ENCODE data around the gene USP34.
"Not testable (repeated sequence)": the region's sequence is repeated elsewhere in the genome, so short reads cannot be mapped to it uniquely, and the experiment has no call there.

USP34 gene

DNA sequence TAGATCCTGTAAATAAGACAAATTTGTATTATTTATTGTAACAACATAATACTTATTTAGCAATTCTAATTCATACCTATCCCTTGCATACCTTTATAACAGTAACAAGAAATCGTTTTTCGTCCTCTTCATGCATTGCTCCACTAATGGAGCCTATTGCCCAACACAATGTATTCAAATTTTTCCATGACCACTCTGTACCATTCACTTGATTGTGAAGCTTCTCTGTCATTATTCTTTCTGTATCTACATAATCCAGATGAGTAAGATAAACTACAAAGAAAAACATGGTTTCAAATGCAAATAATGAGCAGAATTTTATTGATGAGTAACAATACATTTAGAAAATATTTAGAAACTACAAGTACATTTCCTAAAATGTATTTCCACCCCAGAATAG lies 21.6 kb upstream of the USP34 start:
- Histone ChIP-seq H3K9ac (ENCODE audit: low read length) (no peak overlapping the region), H4K8ac (ENCODE audit: low read length) (no peak overlapping the region), H3K4me2 (ENCODE audit: low read length, poor library complexity, severe bottlenecking) (no peak overlapping the region), H2BK15ac (ENCODE audit: low read depth, poor library complexity, severe bottlenecking) (no peak overlapping the region), H2BK5ac (ENCODE audit: low read depth, low read length, poor library complexity, severe bottlenecking) (no peak overlapping the region), H3K79me1 (replicated peaks; ENCODE audit: low read length, poor library complexity, severe bottlenecking) (peaks cover 16% of the 10 kb centered on the region), H2BK12ac (ENCODE audit: low read length in 2 of 2) (no peak overlapping the region), H3K4me3 (ENCODE audit: insufficient read depth in 1 of 2, low read depth in 1 of 2, low read length in 2 of 2) (no peak overlapping the region), H3K36me3 (ENCODE audit: control insufficient read depth in 1 of 2, insufficient read depth in 2 of 2, low read depth in 1 of 2, low read length in 2 of 2) (peaks cover 25 to 92% of the 10 kb centered on the region in 2 experiments), H3K27ac (ENCODE audit: low read length, poor library complexity, severe bottlenecking) (no peak overlapping the region), H3K27me3 (ENCODE audit: control insufficient read depth in 1 of 2, insufficient read depth in 1 of 2, low read length in 2 of 2) (no peaks in the 10 kb centered on the region), H4K91ac (ENCODE audit: low read length) (no peak overlapping the region), H3K14ac (ENCODE audit: low read length in 2 of 2) (no peak overlapping the region), H2AK5ac (ENCODE audit: low read length, severe bottlenecking) (no peak overlapping the region), H3K9me3 (ENCODE audit: control insufficient read depth, low read length) (no peaks in the 10 kb centered on the region), H3K4me1 (ENCODE audit: control insufficient read depth, insufficient read depth, low read depth, low read length) (no peaks in the 10 kb centered on the region), H2AFZ (ENCODE audit: low read depth, low read length) (no peak overlapping the region), H2BK120ac (ENCODE audit: low read depth, low read length) (no peak overlapping the region), H3K18ac (ENCODE audit: low read depth in 1 of 2, low read length in 2 of 2) (no peak overlapping the region), H3K4ac (ENCODE audit: low read depth in 1 of 2, low read length in 2 of 2) (no peak overlapping the region), H3K23ac (ENCODE audit: low read length in 2 of 2) (no peak overlapping the region)
- no peak for DNase-seq
- 100% methylated on average over 2 of the region's 2 CpGs for WGBS

DNA sequence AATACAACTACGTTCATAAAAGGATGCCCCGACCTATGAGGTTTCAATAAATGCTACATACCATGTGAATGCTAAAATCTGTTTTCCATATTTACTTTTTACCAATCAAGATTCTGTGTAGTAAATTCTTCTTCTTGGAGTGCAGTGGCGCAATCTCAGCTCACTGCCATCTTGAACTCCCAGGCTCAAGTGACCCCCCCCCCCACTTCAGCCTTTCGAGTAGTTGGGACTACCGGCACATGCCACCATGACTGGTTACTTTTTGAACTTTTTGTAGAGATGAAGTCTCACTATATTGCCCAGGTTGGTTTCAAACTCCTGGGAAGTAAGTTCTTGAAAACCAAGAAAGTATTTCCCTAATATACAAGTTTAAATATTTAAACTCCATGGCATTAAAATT lies 14.4 kb upstream of the USP34 start:
- Histone ChIP-seq H2BK120ac (ENCODE audit: low read depth, low read length) (no peak overlapping the region), H3K4me1 (ENCODE audit: control insufficient read depth, insufficient read depth, low read depth, low read length) (no peaks in the 10 kb centered on the region), H2BK5ac (ENCODE audit: low read depth, low read length, poor library complexity, severe bottlenecking) (no peak overlapping the region), H3K9me3 (ENCODE audit: control insufficient read depth, low read length) (no peaks in the 10 kb centered on the region), H2BK12ac (ENCODE audit: low read length in 2 of 2) (no peak overlapping the region), H3K23ac (ENCODE audit: low read length in 2 of 2) (no peak overlapping the region), H3K27ac (ENCODE audit: low read length, poor library complexity, severe bottlenecking) (no peak overlapping the region), H2AFZ (ENCODE audit: low read depth, low read length) (no peak overlapping the region), H3K4me3 (ENCODE audit: insufficient read depth in 1 of 2, low read depth in 1 of 2, low read length in 2 of 2) (no peak overlapping the region), H4K8ac (ENCODE audit: low read length) (no peak overlapping the region), H3K4ac (ENCODE audit: low read depth in 1 of 2, low read length in 2 of 2) (no peak overlapping the region), H3K79me1 (replicated peaks; ENCODE audit: low read length, poor library complexity, severe bottlenecking) (peaks cover 6% of the 10 kb centered on the region), H3K36me3 (ENCODE audit: control insufficient read depth in 1 of 2, insufficient read depth in 2 of 2, low read depth in 1 of 2, low read length in 2 of 2) (peaks cover 30 to 90% of the 10 kb centered on the region in 2 experiments), H3K4me2 (ENCODE audit: low read length, poor library complexity, severe bottlenecking) (no peak overlapping the region), H3K27me3 (ENCODE audit: control insufficient read depth in 1 of 2, insufficient read depth in 1 of 2, low read length in 2 of 2) (no peaks in the 10 kb centered on the region), H2AK5ac (ENCODE audit: low read length, severe bottlenecking) (no peak overlapping the region), H2BK15ac (ENCODE audit: low read depth, poor library complexity, severe bottlenecking) (no peak overlapping the region), H3K9ac (ENCODE audit: low read length) (no peak overlapping the region), H3K14ac (ENCODE audit: low read length in 2 of 2) (no peak overlapping the region), H4K91ac (ENCODE audit: low read length) (no peak overlapping the region), H3K18ac (ENCODE audit: low read depth in 1 of 2, low read length in 2 of 2) (no peak overlapping the region)
- WGBS: 100% methylated on average over 3 of the region's 5 CpGs
- no peak for DNase-seq

DNA sequence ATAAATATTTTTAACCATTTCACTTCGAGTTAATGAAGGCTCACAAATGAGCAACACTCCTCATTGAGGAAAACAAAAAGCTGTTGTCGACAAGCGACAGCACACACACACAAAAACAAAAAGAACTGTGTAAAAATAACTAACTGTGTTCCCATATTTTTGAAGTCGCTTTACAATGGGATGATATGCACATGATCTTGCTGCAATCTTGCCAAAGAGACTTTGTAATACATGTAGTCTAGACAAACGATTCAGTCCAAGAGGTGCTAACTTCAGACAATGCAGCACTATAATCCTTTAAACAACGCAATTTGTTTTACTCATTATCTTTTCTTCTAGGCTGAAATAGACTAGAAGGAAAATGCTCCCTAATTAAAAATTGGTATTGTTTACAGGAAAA lies 7.2 kb upstream of the USP34 start:
- no peak overlapping the region for H2BK5ac ChIP-seq (ENCODE audit: low read depth, low read length, poor library complexity, severe bottlenecking)
- WGBS: 99% methylated on average over 5 of the region's 6 CpGs
- no peak overlapping the region for H3K27ac ChIP-seq (ENCODE audit: low read length, poor library complexity, severe bottlenecking)
- H2BK120ac ChIP-seq (ENCODE audit: low read depth, low read length): no peak overlapping the region
- H3K4me1 ChIP-seq (ENCODE audit: control insufficient read depth, insufficient read depth, low read depth, low read length): no peaks in the 10 kb centered on the region
- no peak overlapping the region for H3K4ac ChIP-seq (ENCODE audit: low read depth in 1 of 2, low read length in 2 of 2)
- no peak overlapping the region for H3K14ac ChIP-seq (ENCODE audit: low read length in 2 of 2)
- no peak for DNase-seq
- no peak overlapping the region for H3K9ac ChIP-seq (ENCODE audit: low read length)
- no peak overlapping the region for H4K8ac ChIP-seq (ENCODE audit: low read length)
- H4K91ac ChIP-seq (ENCODE audit: low read length): no peak overlapping the region
- no peak overlapping the region for H3K18ac ChIP-seq (ENCODE audit: low read depth in 1 of 2, low read length in 2 of 2)
- no peak overlapping the region for H3K4me2 ChIP-seq (ENCODE audit: low read length, poor library complexity, severe bottlenecking)
- no peak overlapping the region for H3K4me3 ChIP-seq (ENCODE audit: insufficient read depth in 1 of 2, low read depth in 1 of 2, low read length in 2 of 2)
- H3K23ac ChIP-seq (ENCODE audit: low read length in 2 of 2): no peak overlapping the region
- H2BK12ac ChIP-seq (ENCODE audit: low read length in 2 of 2): no peak overlapping the region
- no peaks in the 10 kb centered on the region for H3K9me3 ChIP-seq (ENCODE audit: control insufficient read depth, low read length)
- no peak overlapping the region for H2BK15ac ChIP-seq (ENCODE audit: low read depth, poor library complexity, severe bottlenecking)
- H3K79me1 ChIP-seq (replicated peaks; ENCODE audit: low read length, poor library complexity, severe bottlenecking): peaks cover 14% of the 10 kb centered on the region
- H3K36me3 ChIP-seq (ENCODE audit: control insufficient read depth in 1 of 2, insufficient read depth in 2 of 2, low read depth in 1 of 2, low read length in 2 of 2): peaks cover 37 to 77% of the 10 kb centered on the region in 2 experiments
- H2AK5ac ChIP-seq (ENCODE audit: low read length, severe bottlenecking): no peak overlapping the region
- no peak overlapping the region for H2AFZ ChIP-seq (ENCODE audit: low read depth, low read length)
- no peaks in the 10 kb centered on the region for H3K27me3 ChIP-seq (ENCODE audit: control insufficient read depth in 1 of 2, insufficient read depth in 1 of 2, low read length in 2 of 2)

DNA sequence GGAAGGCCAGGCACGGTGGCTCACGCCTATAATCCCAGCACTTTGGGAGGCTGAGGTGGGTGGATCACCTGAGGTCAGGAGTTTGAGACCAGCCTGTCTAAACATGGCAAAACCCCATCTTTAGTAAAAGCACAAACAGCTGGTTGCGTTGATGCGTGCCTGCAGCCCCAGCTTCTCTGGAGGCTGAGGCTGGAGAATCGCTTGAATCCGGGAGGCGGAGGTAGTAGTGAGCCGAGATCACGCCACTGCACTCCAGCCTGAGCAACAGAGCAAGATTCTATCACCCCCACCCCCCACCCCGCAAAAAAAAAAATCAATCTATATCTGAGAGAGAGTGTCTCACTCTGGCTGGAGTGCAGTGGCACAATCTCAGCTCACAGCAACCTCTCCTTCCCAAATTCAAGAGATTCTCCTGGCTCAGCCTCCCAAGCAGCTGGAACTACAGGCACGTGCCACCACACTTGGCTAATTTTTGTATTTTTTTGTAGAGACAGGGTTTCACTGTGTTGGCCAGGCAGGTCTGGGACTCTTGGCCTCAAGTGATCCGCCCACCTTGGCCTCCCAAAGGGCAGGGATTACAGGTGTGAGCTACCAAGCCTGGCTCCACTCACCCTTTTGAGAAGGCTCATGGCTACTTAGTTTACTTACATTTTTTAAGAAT lies 6.2 kb upstream of the USP34 start:
- H3K27ac ChIP-seq (ENCODE audit: low read length, poor library complexity, severe bottlenecking); DNase-seq; H2BK15ac ChIP-seq (ENCODE audit: low read depth, poor library complexity, severe bottlenecking); H3K4me1 ChIP-seq (ENCODE audit: control insufficient read depth, insufficient read depth, low read depth, low read length); H3K23ac ChIP-seq (ENCODE audit: low read length in 2 of 2); H3K27me3 ChIP-seq (ENCODE audit: control insufficient read depth in 1 of 2, insufficient read depth in 1 of 2, low read length in 2 of 2); H2BK120ac ChIP-seq (ENCODE audit: low read depth, low read length); H2BK5ac ChIP-seq (ENCODE audit: low read depth, low read length, poor library complexity, severe bottlenecking); H2BK12ac ChIP-seq (ENCODE audit: low read length in 2 of 2); H2AK5ac ChIP-seq (ENCODE audit: low read length, severe bottlenecking); H4K91ac ChIP-seq (ENCODE audit: low read length); H3K9me3 ChIP-seq (ENCODE audit: control insufficient read depth, low read length); H3K9ac ChIP-seq (ENCODE audit: low read length); H2AFZ ChIP-seq (ENCODE audit: low read depth, low read length); H3K4ac ChIP-seq (ENCODE audit: low read depth in 1 of 2, low read length in 2 of 2); H3K14ac ChIP-seq (ENCODE audit: low read length in 2 of 2); H4K8ac ChIP-seq (ENCODE audit: low read length); H3K18ac ChIP-seq (ENCODE audit: low read depth in 1 of 2, low read length in 2 of 2); H3K4me2 ChIP-seq (ENCODE audit: low read length, poor library complexity, severe bottlenecking); H3K4me3 ChIP-seq (ENCODE audit: insufficient read depth in 1 of 2, low read depth in 1 of 2, low read length in 2 of 2): not testable (repeated sequence)
- Histone ChIP-seq H3K36me3 (ENCODE audit: control insufficient read depth in 1 of 2, insufficient read depth in 2 of 2, low read depth in 1 of 2, low read length in 2 of 2) (peaks cover 34 to 70% of the 10 kb centered on the region in 2 experiments), H3K79me1 (replicated peaks; ENCODE audit: low read length, poor library complexity, severe bottlenecking) (peaks cover 17% of the 10 kb centered on the region)
- WGBS: 95% methylated on average over 11 of the region's 12 CpGs

Data from mesenchymal stem cell (in vitro differentiated cells and primary cell).